ENCODE results near the gene ZBTB9.

Gene ZBTB9

GRCh38 chr6:33418690-33419291 is 35.6 kb upstream of the ZBTB9 start:
- peak; percentile 79 for DNase-seq

- DNase-seq, result peak; percentile 48
Observed at GRCh38 chr6:33419580-33420490, 34.5 kb upstream of the ZBTB9 start, which contains the start of gene SYNGAP1. TSS of gene SYNGAP1 (plus strand) at chr6:33420065. CDS start at chr6:33420265, 200 bp downstream.

- DNase-seq, result no peak
Observed at GRCh38 chr6:33420491-33421343, 33.7 kb upstream of the ZBTB9 start.

- DNase-seq, result no peak
Observed at GRCh38 chr6:33421344-33421643, 33.1 kb upstream of the ZBTB9 start.

- no peak for DNase-seq
Observed at GRCh38 chr6:33423777-33424176, 30.6 kb upstream of the ZBTB9 start.

GRCh38 chr6:33424855-33425667 is 29.3 kb upstream of the ZBTB9 start:
- no peak for DNase-seq

- peak; percentile 85 for DNase-seq
Observed at GRCh38 chr6:33425668-33426577, 28.5 kb upstream of the ZBTB9 start.

GRCh38 chr6:33426590-33427511 is 27.5 kb upstream of the ZBTB9 start:
- DNase-seq, result no peak

- peak; percentile 40 for DNase-seq
Observed at GRCh38 chr6:33427585-33428223, 26.7 kb upstream of the ZBTB9 start.

GRCh38 chr6:33428224-33428965 is 26.0 kb upstream of the ZBTB9 start:
- DNase-seq, result peak; percentile 57

- DNase-seq, result no peak
Observed at GRCh38 chr6:33428966-33429749, 25.2 kb upstream of the ZBTB9 start.

- DNase-seq, result no peak
Observed at GRCh38 chr6:33429750-33430052, 24.7 kb upstream of the ZBTB9 start.

GRCh38 chr6:33430334-33430733 is 24.0 kb upstream of the ZBTB9 start:
- DNase-seq, result no peak

- peak; percentile 81 for DNase-seq
Observed at GRCh38 chr6:33430991-33431879, 23.1 kb upstream of the ZBTB9 start.

- no peak for DNase-seq
Observed at GRCh38 chr6:33431880-33432541, 22.4 kb upstream of the ZBTB9 start.

- no peak for DNase-seq
Observed at GRCh38 chr6:33432546-33432945, 21.8 kb upstream of the ZBTB9 start.
